CD4-positive, CD25-positive, alpha-beta regulatory T cell (primary cell): ENCODE measurements around the gene FGFR3. TPM values are rescaled to one million over a fixed set of nuclear protein-coding genes. Genes with fewer than 3 reads are reported as not detected.

Source experiments
- ATAC-seq, 2 donors: fragments of 150-1000 bp; cut with Tn5 transposase; one replicate each; pipeline ENCODE4 v1.10.0; 2021; ENCODE audit warnings: low read depth in 2 of 2, moderate number of reproducible peaks in 2 of 2, moderate library complexity in 1 of 2
- DNase-seq, 3 donors: peaks; one replicate each; pipeline versions ENCODE4 v3.0.0 to v3.0.0-alpha.2; 2012 to 2022; ENCODE audit warnings: mixed read lengths in 1 of 3
- H3K27ac ChIP-seq: one replicate; pipeline ENCODE4 v1.7.0; 2013; ENCODE audit warnings: mild to moderate bottlenecking, low read length; ENCODE audit not compliant: insufficient read depth, poor library complexity, severe bottlenecking
- H3K27me3 ChIP-seq: one replicate; pipeline ENCODE4 v1.7.0; 2013; ENCODE audit warnings: low read length; ENCODE audit not compliant: control insufficient read depth, insufficient read depth
- H3K36me3 ChIP-seq: one replicate; pipeline ENCODE4 v1.7.0; 2013; ENCODE audit warnings: mild to moderate bottlenecking, low read length, moderate library complexity; ENCODE audit not compliant: control insufficient read depth, insufficient read depth
- H3K4me1 ChIP-seq: 2 replicates; pipeline ENCODE4 v1.7.0; 2013; ENCODE audit warnings: mild to moderate bottlenecking, low read length; ENCODE audit not compliant: insufficient read depth, control insufficient read depth, poor library complexity, severe bottlenecking
- H3K4me3 ChIP-seq: one replicate; pipeline ENCODE4 v1.7.0; 2013; ENCODE audit warnings: low read depth, mild to moderate bottlenecking, low read length, moderate library complexity
- H3K9me3 ChIP-seq, 2 experiments: 1 replicate in 1 of 2; 2 replicates in 1 of 2; pipeline ENCODE4 v1.7.0; 2013; ENCODE audit warnings: low read length in 2 of 2, mild to moderate bottlenecking in 1 of 2, moderate library complexity in 1 of 2; ENCODE audit not compliant: control insufficient read depth in 2 of 2
- H3K27ac Mint-ChIP-seq, 3 donors: one replicate each; pipeline ENCODE4 v1.8.0; 2020 to 2022; ENCODE audit warnings: mild to moderate bottlenecking in 3 of 3, mixed read lengths in 3 of 3, moderate library complexity in 2 of 3
- H3K27me3 Mint-ChIP-seq: one replicate; pipeline ENCODE4 v1.8.0; 2022; ENCODE audit warnings: mild to moderate bottlenecking, mixed read lengths
- H3K36me3 Mint-ChIP-seq: one replicate; pipeline ENCODE4 v1.8.0; 2020; ENCODE audit warnings: mixed read lengths
- H3K4me1 Mint-ChIP-seq, 4 donors: one replicate each; pipeline ENCODE4 v1.8.0; 2020 to 2022; ENCODE audit warnings: mixed read lengths in 4 of 4, mild to moderate bottlenecking in 1 of 4
- H3K4me3 Mint-ChIP-seq, 4 donors: one replicate each; pipeline ENCODE4 v1.8.0; 2020 to 2022; ENCODE audit warnings: mild to moderate bottlenecking in 4 of 4, mixed read lengths in 4 of 4, moderate library complexity in 3 of 4
- H3K9me3 Mint-ChIP-seq, 7 donors: one replicate each; pipeline ENCODE4 v1.8.0; 2020 to 2022; ENCODE audit warnings: mixed read lengths in 7 of 7, mild to moderate bottlenecking in 3 of 7, moderate library complexity in 2 of 7
- polyA plus RNA-seq, 4 donors: library from polyadenylated mRNA; unstranded; fragments of 300-500 nt; fragmentation: Illumina TruSeq; gene quantifications; one replicate each; pipeline ENCODE4 v1.2.3, GENCODE V29; 2021
- total RNA-seq: library from RNA; stranded (reverse); gene quantifications from one replicate; pipeline ENCODE4 v1.2.3, GENCODE V29; 2022

The FGFR3 gene
- total and polyA plus RNA-seq, 5 donors from 2014 or later = 0.25 TPM; not detected in 4

- no peak overlapping the region for H3K4me3 ChIP-seq
- no peak overlapping the region for H3K4me3 Mint-ChIP-seq
- H3K36me3 Mint-ChIP-seq = no peaks in the 10 kb centered on the region
- no peaks in the 10 kb centered on the region for H3K9me3 ChIP-seq
- peaks cover 0 to 2% (median 0%) of the 10 kb centered on the region in 7 donors for H3K9me3 Mint-ChIP-seq
- H3K27ac ChIP-seq = no peak overlapping the region
- DNase-seq = no peak
- H3K27me3 ChIP-seq = no peaks in the 10 kb centered on the region
- H3K27ac Mint-ChIP-seq = no peak overlapping the region
- no peak for ATAC-seq
- H3K36me3 ChIP-seq = no peaks in the 10 kb centered on the region
- peaks cover 14% of the 10 kb centered on the region for H3K27me3 Mint-ChIP-seq
- peaks cover 0 to 5% (median 0%) of the 10 kb centered on the region in 4 donors for H3K4me1 Mint-ChIP-seq
- no peaks in the 10 kb centered on the region for H3K4me1 ChIP-seq
Measured at GRCh38 chr4:1788254-1788973, 4.7 kb upstream of the FGFR3 start.

- peaks cover 9% of the 10 kb centered on the region for H3K4me1 ChIP-seq
- Mint-ChIP-seq H3K36me3 (no peaks in the 10 kb centered on the region), H3K27ac (no peak overlapping the region), H3K4me1 (peaks cover 0 to 5% (median 0%) of the 10 kb centered on the region in 4 donors), H3K9me3 (peaks cover 0 to 2% (median 0%) of the 10 kb centered on the region in 7 donors), H3K4me3 (no peak overlapping the region), H3K27me3 (peaks cover 14% of the 10 kb centered on the region)
- no peaks in the 10 kb centered on the region for H3K36me3 ChIP-seq
- no peaks in the 10 kb centered on the region for H3K9me3 ChIP-seq
- H3K4me3 ChIP-seq = no peak overlapping the region
- H3K27me3 ChIP-seq = no peaks in the 10 kb centered on the region
- ATAC-seq = no peak
- no peak for DNase-seq
- no peak overlapping the region for H3K27ac ChIP-seq
Measured at GRCh38 chr4:1789552-1789951, 3.5 kb upstream of the FGFR3 start.

- no peak overlapping the region for H3K4me3 ChIP-seq
- H3K36me3 Mint-ChIP-seq = no peaks in the 10 kb centered on the region
- peaks cover 0 to 6% (median 0%) of the 10 kb centered on the region in 4 donors for H3K4me1 Mint-ChIP-seq
- no peaks in the 10 kb centered on the region for H3K9me3 ChIP-seq
- ATAC-seq = no peak
- peaks cover 15% of the 10 kb centered on the region for H3K27me3 Mint-ChIP-seq
- H3K9me3 Mint-ChIP-seq = peaks cover 0 to 2% (median 0%) of the 10 kb centered on the region in 7 donors
- H3K4me1 ChIP-seq = peaks cover 12% of the 10 kb centered on the region
- H3K36me3 ChIP-seq = no peaks in the 10 kb centered on the region
- H3K27me3 ChIP-seq = no peaks in the 10 kb centered on the region
- H3K27ac Mint-ChIP-seq = no peak overlapping the region
- DNase-seq = no peak
- no peak overlapping the region for H3K27ac ChIP-seq
- peak overlapping the region in 1 of 4 donors; percentile 43 for H3K4me3 Mint-ChIP-seq
Measured at GRCh38 chr4:1790005-1790404, 3.1 kb upstream of the FGFR3 start.

- Mint-ChIP-seq H3K4me1 (peaks cover 0 to 6% (median 0%) of the 10 kb centered on the region in 4 donors), H3K27ac (peak overlapping the region in 1 of 3 donors; percentile 63), H3K27me3 (peaks cover 34% of the 10 kb centered on the region), H3K36me3 (no peaks in the 10 kb centered on the region), H3K9me3 (peaks cover 0 to 6% (median 0%) of the 10 kb centered on the region in 7 donors), H3K4me3 (peak overlapping the region in 1 of 4 donors; percentile 72)
- peaks cover 7% of the 10 kb centered on the region for H3K27me3 ChIP-seq
- DNase-seq (no peak), ATAC-seq (no peak)
- H3K4me3 ChIP-seq = no peak overlapping the region
- H3K4me1 ChIP-seq = peaks cover 24% of the 10 kb centered on the region
- H3K27ac ChIP-seq = no peak overlapping the region
- H3K36me3 ChIP-seq = no peaks in the 10 kb centered on the region
- H3K9me3 ChIP-seq = no peaks in the 10 kb centered on the region
Measured at GRCh38 chr4:1792158-1792831, 798 bp upstream of the FGFR3 start.

- Histone ChIP-seq H3K27me3 (peaks cover 7% of the 10 kb centered on the region), H3K9me3 (no peaks in the 10 kb centered on the region), H3K4me1 (peaks cover 24% of the 10 kb centered on the region), H3K36me3 (no peaks in the 10 kb centered on the region), H3K4me3 (no peak overlapping the region), H3K27ac (no peak overlapping the region)
- H3K4me1 Mint-ChIP-seq = peaks cover 0 to 6% (median 0%) of the 10 kb centered on the region in 4 donors
- H3K9me3 Mint-ChIP-seq = peaks cover 0 to 6% (median 0%) of the 10 kb centered on the region in 7 donors
- H3K27me3 Mint-ChIP-seq = peaks cover 35% of the 10 kb centered on the region
- H3K36me3 Mint-ChIP-seq = no peaks in the 10 kb centered on the region
- no peak overlapping the region for H3K27ac Mint-ChIP-seq
- ATAC-seq (no peak), DNase-seq (peak in 2 of 3 donors; percentile 8 to 20)
- no peak overlapping the region for H3K4me3 Mint-ChIP-seq
Measured at GRCh38 chr4:1793496-1793840, 375 bp downstream of the FGFR3 start.

GRCh38 chr4:1793940-1794808 lies 1.1 kb downstream of the FGFR3 start:
- Histone ChIP-seq H3K4me1 (peaks cover 24% of the 10 kb centered on the region), H3K4me3 (no peak overlapping the region), H3K36me3 (no peaks in the 10 kb centered on the region), H3K27me3 (peaks cover 7% of the 10 kb centered on the region), H3K9me3 (no peaks in the 10 kb centered on the region), H3K27ac (no peak overlapping the region)
- no peak for ATAC-seq
- Mint-ChIP-seq H3K36me3 (no peaks in the 10 kb centered on the region), H3K9me3 (peaks cover 0 to 6% (median 0%) of the 10 kb centered on the region in 7 donors), H3K4me1 (peaks cover 0 to 6% (median 0%) of the 10 kb centered on the region in 4 donors), H3K27ac (no peak overlapping the region), H3K27me3 (peaks cover 39% of the 10 kb centered on the region), H3K4me3 (peak overlapping the region in 1 of 4 donors; percentile 54)
- DNase-seq = no peak

GRCh38 chr4:1794809-1795298 lies 1.8 kb downstream of the FGFR3 start:
- Histone ChIP-seq H3K9me3 (no peaks in the 10 kb centered on the region), H3K4me1 (peaks cover 24% of the 10 kb centered on the region), H3K27me3 (peaks cover 7% of the 10 kb centered on the region), H3K27ac (no peak overlapping the region), H3K4me3 (no peak overlapping the region), H3K36me3 (no peaks in the 10 kb centered on the region)
- peaks cover 0 to 6% (median 0%) of the 10 kb centered on the region in 4 donors for H3K4me1 Mint-ChIP-seq
- no peak for DNase-seq
- H3K9me3 Mint-ChIP-seq = peaks cover 0 to 6% (median 0%) of the 10 kb centered on the region in 7 donors
- no peak overlapping the region for H3K27ac Mint-ChIP-seq
- no peak for ATAC-seq
- H3K27me3 Mint-ChIP-seq = peaks cover 39% of the 10 kb centered on the region
- H3K36me3 Mint-ChIP-seq = no peaks in the 10 kb centered on the region
- peak overlapping the region in 1 of 4 donors; percentile 43 for H3K4me3 Mint-ChIP-seq
